HG02970 (cell line): ENCODE measurements around the gene MLLT3.

Source experiments
- ATAC-seq: cut with Tn5 transposase; IDR thresholded peaks from one replicate; pipeline ENCODE4 v1.9.1; 2021; ENCODE audit warnings: mild to moderate bottlenecking, moderate library complexity, moderate number of reproducible peaks; ENCODE audit not compliant: unreplicated experiment, low FRiP score

The MLLT3 gene

DNA sequence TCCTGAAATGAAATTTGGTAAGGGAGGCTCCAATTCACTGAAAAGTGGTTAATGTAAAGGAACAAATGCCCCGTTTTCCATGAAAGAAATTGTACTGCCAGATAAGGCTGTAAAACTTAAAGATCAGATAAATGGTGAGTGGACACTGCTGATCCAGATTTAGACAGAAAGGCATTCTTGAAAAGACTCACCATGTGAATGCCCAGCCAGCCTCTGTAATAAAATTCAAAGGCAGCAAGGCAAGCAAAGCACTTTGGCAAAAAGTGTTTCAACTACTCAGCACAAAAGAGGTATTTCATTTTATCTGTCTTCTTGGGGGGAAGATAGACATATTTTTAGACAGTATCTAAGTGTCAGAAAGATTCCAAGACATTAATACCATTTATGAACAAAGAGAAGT lies 133.6 kb downstream of the MLLT3 start:
- no peak for ATAC-seq

DNA sequence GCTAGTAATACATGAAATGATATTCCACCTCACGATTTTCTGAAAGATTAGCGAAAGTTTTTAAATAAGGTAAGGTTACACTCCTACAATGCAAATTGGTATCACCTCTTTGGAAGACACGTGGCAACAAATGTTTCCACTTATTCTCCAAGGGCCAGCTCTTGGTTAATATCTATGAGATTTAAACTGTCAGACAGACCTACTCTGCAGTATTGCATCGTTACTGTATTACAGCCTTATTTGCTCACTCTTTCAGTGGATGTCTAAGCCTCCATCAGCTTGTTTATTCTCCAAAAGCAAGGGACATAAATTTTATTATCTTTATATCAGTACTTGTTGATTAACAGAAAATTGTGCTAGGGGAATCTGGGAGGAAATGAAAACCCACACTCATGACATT lies 135.7 kb downstream of the MLLT3 start:
- no peak for ATAC-seq

DNA sequence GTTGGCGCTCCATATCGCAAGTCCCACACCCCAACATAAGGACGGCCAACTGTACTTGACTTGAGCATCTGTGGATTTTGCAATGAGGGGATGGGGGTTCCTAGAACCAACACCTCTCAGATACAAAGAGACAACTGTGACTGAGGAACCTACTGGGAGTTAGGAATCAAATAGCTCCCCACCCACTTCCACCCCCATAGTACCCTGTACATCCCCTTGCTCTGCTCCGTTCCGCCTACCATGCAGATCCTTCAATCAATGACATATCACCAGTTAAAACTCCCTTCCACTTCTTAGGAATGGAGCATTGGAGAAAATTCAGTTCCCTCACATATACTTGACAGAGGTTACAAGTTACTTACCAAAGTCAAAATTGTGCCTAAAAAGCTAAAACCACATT lies 140.9 kb downstream of the MLLT3 start:
- ATAC-seq: no peak

DNA sequence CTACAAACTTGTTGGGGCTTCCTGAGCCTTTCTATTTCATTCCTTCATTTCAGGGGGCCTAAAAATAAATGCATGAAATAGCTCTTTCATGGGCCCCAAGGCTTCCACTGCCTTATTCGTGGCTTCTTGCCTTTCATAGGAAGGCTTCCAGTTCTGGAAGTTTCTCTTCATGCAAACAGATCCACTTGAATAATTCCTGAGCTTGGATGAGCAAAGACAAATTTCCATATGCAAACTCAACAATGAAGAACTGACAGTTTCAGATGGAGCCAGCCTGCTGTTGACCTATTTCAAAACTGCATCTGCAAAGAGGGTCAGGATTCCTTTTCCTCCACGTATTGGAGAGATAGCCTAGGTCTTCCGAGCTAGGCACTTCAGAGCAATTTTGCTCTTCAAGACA lies 142.1 kb downstream of the MLLT3 start:
- no peak for ATAC-seq

DNA sequence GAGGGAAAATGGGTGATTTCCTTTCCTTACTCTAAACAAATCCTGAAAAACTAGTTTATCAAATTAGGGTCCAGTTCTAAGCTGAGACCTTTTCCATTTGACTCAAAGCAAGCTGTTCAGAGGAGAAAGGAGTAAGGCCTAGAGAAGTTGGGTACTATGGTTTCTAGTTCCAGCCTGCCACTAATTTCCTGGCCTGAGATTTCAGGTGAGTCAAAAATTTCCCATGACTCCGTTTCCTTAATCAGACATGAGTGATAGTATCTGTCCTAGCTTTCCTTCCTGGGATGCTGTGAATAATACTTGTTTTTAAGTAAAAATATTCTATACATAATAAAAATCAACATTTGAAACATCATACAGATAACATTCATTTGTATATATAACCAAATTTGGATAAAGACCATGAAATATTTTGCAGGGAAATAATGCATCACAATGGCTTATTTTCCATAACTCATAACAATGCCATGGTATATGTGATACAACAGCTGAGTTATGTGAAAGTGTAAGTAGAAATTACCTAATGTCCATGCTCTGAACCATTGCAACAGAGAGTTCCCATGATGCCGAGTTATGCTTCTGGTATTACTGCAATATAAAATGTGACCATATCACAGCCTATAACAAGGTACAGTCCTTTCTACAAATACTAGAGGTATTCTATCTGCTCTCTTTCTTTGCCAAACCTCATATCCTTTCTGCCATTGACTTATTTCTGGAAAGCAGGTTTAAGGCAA lies 142.7 kb downstream of the MLLT3 start:
- no peak for ATAC-seq

DNA sequence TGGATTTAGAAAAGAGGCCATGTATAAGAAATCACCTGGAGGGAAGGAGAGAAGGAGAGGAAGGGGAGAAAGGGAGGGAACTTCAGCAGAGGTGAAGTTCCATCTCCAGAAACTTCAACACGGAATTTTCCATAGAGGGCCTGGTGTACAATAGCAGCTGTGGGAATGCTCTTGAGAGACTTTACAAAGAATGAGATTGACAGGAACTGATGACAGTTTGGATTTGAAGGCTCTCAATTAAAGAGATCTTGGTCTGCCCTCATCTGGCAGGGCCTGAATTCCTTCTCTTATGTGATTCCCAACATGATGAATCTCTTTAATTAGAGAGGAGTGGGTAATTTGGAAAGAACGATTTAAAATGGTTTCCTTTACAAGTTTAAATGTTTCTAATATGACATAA lies 143.5 kb downstream of the MLLT3 start:
- ATAC-seq: no peak

DNA sequence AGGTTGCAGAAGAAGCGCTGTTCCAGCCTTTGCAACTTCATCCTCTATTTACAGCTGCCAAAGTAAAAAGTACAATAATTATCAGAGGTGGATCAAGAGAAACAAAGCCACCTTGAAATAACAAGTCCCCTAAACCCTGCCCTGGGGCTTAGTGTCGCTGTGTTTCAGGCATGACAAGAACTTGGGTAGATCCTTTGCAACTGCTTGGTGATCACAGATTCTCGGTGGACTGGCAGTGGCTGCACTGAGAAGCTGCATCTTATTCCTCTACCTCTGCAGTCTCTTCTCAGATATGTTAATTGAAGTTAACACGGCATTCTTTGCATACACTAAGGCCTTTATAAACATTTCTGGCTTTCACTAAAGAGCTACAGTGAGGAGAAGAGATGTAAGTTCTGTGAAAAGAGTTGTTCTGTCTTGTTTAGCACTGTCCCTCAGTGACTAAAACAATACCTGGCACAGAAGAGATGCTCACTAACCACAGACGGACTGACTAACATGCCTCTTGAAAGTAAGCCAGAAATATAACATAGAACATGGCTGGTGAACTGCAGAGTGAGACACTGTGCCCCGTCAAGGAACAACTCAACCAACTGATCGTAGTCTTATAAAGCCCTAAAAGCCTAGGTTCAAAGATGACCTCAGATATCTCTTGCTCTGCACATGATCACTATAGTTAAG lies 144.2 kb downstream of the MLLT3 start:
- ATAC-seq: no peak

DNA sequence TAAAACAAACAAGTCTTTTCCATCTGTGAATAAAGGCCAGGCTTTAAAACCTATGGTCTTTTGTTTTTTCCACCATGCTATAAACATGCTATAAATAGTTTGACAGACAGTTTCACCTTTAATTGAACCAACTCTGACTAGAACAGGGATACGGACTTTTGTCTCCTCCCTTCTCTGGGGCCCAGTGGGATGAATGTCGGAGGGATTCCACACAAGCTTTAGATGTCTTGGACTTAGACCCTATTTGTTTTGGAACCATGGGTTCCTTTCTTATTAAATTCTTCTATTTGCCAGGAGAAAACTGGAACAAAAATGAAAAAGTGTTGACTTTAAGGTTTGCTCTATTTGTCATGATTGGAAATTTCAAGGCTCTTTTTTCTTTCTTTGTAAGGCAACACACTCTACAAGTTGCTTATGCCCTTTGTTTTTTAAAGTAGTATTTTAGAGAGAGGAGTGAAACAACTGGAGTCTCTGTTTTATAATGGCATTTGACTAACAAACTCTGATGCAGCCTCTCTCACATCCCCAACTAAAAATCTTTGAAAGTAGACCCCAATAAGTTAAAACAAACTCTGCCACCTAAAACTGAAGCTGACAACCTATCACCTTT lies 145.3 kb downstream of the MLLT3 start:
- no peak for ATAC-seq

DNA sequence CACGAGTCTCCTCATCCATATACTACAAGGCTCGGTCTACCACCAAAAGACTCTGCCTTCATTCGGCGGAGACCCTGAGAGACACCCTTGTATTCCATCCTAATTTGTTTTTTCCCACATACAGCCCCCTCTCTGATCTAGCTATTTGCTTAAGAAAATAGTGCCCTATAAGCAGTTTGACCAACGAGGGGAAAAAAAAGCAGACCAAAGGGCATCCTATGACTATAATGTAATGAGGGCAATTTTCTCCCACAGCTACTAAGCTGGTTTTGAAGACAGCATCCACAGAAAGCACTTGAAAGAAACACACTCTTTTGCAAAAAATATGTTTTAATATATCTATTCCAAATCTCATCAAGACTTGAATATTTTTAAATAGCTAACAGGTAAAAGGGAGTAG lies 147.8 kb downstream of the MLLT3 start:
- ATAC-seq: no peak

DNA sequence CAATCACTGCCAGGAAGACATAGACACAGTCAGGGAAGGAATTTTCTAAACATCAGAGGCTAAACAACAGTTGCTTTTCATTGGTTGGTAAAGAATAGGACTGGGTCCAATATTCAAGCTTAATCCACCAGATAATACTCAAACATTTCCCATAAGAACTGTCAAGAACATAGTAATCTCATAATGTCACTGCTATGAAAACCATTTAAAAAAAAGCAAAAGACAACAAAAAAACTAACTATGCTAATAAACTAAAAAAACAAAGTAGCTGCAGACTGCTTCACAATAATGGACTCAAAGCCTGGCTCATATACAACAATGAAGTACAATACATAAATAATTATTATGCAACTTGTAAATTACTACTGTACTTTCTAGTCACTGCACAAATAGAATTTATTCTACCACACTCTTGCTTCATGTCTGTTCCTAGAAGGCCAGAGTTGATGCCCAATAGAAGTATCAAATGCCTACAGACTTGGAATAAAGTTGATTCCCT lies 148.7 kb downstream of the MLLT3 start:
- ATAC-seq: no peak

DNA sequence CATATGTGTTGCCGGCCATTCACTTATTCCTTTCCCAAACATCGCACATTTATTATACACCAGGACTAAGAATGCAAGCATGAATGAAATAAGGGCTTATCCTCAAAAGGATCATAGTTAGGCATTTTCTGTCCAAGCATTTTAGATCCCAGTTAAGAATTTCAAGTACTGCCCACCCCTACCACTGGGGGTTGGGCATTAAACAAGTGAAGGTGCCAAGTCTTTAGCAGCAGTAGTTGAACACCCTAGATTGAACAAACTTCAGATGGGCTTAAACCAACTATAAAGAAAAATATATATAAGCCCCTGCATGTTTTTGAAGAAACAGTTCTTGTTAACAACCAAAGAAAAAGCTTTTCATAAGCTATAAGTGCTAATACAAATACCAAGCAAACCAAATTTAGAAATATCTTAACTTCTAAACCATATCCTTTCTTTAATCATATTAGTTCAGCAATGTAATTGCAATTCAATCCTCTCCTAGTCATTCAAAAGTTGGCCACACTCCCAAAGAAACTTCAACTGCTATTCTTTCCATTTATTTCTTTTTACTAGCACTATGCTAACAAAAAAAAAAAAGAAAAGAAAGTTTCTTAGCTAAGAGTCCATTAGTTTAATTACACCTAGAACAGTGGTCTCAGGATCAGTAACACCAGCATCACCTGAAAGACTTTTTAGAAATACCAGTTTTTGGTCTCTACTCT lies 149.8 kb downstream of the MLLT3 start:
- ATAC-seq: no peak

DNA sequence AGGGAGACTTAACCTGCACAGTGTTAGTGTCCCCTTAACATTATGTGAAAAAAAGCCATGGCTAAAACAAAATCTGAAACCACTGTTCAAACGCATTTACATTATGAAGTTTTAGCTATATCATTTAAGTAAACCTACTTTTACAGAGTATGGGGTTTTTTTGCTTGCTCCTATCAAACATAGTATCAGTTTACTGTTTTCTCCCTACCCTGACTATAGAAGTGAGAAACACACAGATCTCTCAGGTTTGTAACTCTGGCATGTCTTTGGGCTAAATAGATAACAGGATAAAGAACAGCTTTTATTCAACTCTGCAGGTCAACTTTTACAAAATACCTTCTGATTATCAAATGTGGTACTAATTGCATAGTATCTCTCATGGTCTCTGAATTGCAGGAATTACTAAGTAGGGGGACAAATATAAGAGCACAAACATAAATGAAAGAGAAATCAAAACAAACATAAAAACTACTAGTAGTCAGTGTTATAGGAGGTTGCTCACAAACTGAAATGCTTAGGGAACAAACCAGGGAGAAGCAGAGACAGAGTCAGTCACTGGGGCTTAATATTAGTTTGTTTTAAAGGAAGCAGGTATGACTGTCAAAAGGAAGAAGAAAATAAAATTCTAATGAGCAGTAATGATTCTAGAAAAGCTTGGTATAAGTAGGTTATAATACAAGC lies 155.8 kb downstream of the MLLT3 start:
- ATAC-seq: no peak

DNA sequence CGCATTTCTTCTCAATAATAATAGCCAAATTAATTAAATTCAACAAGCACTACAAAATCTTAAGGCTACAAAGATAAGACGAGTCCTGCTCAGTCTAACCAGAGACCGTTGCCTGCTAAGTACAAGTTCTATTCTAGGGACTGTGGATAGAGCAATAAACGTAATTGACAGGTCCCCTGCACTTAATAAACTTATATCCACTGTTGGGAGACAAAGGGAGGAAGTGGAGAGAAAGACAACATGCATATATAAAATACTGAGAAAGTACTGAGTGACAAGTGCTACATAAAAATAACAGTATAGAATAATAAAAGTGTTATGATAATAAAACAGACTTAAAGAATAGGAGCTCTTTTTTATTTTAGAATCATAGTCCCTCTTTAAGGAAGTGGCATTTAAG lies 158.1 kb downstream of the MLLT3 start:
- ATAC-seq: no peak

DNA sequence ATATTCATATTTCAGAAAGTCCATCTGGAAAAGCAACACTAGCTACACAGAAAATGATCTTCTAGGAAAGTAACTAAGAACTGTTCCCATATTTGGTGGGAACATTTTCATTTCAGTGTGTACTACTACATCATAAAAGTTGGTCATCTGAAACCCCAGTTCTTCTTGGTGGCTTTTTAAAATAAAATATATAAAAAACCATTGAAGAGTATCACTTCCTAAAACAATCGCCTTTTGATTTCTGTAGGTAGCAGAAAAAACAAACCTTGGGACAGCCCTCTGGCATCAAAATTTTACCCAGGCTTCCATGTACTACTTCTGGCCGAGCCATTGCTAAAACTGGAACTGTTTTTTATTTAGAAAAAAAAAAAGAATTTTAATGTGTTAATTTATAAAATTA lies 158.5 kb downstream of the MLLT3 start:
- no peak for ATAC-seq

DNA sequence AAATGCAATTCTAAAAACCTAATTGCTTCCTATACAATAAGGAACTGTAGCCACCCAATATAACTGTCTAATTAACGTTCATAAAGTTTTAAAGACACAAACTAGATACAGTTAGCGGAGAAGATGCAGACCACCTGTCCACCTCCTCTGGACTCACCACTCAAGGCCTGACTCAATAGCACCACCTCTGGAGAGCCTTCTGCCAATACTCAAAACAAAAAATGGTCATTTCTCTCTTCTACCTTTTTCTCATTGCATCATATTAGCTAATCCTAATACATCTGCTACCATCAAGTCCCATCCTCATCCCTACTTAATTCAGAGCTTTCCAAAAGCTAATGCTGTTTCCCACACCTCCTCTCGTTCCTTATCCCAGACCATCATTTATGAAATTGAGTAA lies 159.9 kb downstream of the MLLT3 start:
- no peak for ATAC-seq

DNA sequence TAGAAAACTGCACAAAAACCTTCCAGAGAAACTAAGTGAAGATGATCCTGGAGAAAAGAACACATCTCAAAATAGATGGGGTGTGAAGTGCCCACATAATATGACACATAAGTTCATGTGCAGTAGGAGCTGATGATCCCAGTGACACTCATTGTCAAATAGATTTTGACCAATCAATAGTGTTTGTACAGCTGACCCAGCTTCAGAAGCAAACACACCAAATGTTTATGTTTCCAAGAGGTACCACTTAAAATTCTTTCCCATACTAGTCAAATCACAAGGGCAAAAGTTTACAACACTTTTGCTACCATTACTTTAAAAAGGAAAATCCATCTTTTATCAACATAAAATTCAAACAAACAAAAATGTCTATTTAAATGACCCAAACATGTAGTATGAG lies 175.0 kb downstream of the MLLT3 start:
- no peak for ATAC-seq

DNA sequence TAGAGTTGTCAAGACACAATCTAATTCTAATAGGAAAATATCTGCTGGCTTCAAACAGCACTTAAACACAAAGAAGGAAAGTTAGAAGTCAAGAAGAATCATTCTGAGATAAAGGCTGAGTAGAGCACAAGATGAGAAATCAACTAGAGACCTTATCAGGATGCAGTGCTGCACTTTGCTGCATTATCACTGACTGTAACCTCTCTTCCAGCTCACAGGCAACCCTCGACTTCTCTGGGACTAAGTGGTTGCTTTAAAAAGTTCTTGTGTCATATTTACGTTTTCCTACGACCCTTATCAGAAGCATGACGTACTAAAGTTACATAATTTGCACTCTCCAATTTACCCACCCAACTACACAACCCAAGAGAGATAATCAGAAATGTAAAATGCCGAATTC lies 176.1 kb downstream of the MLLT3 start:
- ATAC-seq: no peak

DNA sequence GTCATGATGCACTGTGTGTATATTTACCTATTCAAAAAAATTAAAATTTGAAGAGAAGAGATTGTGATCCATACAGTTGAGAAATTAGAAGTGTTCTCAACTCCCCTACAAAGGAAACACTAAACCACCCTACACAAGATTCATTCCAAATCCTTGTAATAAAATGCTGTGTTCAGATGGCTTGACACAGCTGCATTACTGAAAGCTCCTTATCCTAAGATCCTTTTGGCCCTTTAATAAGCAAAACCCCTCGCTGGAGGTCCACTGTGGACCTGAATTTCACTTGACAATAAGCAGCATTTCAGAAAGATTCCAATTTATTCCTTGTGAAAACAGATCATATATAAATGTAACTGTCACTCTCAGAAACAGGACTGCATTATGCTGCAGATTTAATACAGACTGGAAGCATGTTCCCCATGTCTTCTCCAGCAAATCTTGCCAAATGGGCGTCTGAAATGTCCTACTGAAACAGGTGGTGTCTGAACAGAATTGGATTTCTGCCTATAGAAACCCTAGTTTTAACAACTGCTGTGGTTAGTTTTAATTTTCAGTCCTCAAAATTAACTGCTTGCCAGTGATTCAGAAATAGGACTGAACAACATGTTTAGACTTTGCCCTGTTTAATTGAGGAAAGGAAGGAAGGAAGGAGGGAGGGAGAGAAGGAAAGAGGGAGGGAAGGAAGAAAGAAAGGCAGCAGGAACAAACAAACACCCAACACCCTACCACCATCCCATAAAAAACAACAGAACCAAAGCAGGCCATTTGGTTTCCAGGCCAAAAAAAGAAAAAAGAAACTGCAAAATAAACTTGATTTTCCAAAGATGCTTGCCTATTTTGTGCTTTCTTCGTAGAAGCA lies 179.6 kb downstream of the MLLT3 start:
- ATAC-seq: no peak

DNA sequence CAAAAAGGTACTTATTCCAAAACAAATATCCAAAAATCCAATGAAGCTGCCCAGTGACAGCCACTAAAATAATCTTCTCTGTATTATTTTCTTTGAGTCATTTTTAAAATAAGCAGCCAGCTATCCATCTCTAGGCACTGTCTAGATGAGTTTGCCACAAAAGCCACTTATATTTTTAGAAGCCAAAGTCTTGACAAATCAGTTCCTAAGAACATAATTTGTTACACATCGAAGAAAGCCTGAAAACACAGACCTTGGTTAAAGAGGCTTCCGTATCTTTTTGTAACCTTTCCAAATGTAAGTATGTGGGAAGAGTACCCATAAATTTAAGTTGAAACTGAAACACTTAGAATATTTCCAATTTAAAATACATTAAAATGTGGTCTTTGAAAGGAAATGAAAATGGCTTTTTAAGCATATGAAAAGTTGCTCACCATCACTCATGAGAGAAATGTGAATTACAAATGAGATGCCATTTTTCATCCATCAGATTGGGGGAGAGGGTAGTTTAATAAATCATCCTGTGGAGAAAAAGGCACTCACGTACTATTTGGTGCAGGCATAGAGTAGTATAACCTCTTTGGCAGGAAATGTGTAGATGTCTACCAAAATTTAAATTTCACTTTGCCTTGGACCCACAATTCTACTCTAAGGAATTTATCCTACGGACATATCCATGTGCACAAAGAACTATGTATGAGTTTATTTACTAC lies 180.4 kb downstream of the MLLT3 start:
- ATAC-seq: no peak
